Activated T-cell treated with anti-CD3 and anti-CD28 coated beads for 24 hours (primary cell): Measurements from ENCODE around the gene PTPN13.
"Not testable (repeated sequence)": the region's sequence is repeated elsewhere in the genome, so short reads cannot be mapped to it uniquely, and the experiment has no call there.

ENCODE experiments used
- DNase-seq: peaks from one replicate; pipeline ENCODE4 v3.0.0-alpha.2; 2020; ENCODE audit warnings: low read depth

The PTPN13 gene

GRCh38 chr4:86717651-86718050, 123.5 kb downstream of the PTPN13 start:
- DNase-seq: no peak

- DNase-seq: no peak
These were observed 124.0 kb downstream of the PTPN13 start for GRCh38 chr4:86718152-86718551.

- DNase-seq: not testable (repeated sequence)
These were observed 125.0 kb downstream of the PTPN13 start for GRCh38 chr4:86719149-86719548.

- DNase-seq: no peak
These were observed 126.5 kb downstream of the PTPN13 start for GRCh38 chr4:86720508-86721068.

GRCh38 chr4:86721412-86721811, 127.3 kb downstream of the PTPN13 start:
- no peak for DNase-seq

- no peak for DNase-seq
These were observed 136.2 kb downstream of the PTPN13 start for GRCh38 chr4:86730310-86730709.

- no peak for DNase-seq
These were observed 143.1 kb downstream of the PTPN13 start for GRCh38 chr4:86737244-86737643.

GRCh38 chr4:86741846-86742245, 147.7 kb downstream of the PTPN13 start:
- no peak for DNase-seq

GRCh38 chr4:86744570-86744969, 150.5 kb downstream of the PTPN13 start:
- DNase-seq: no peak

GRCh38 chr4:86749121-86749520, 155.0 kb downstream of the PTPN13 start:
- DNase-seq: no peak

- no peak for DNase-seq
These were observed 161.3 kb downstream of the PTPN13 start for GRCh38 chr4:86755388-86755787.

GRCh38 chr4:86757468-86757867, 163.4 kb downstream of the PTPN13 start:
- DNase-seq: no peak

GRCh38 chr4:86759298-86759697, 165.2 kb downstream of the PTPN13 start:
- DNase-seq: no peak

- DNase-seq: no peak
These were observed 168.5 kb downstream of the PTPN13 start for GRCh38 chr4:86762649-86763048.

GRCh38 chr4:86769794-86770193, 175.7 kb downstream of the PTPN13 start:
- no peak for DNase-seq

GRCh38 chr4:86771141-86771540, 177.0 kb downstream of the PTPN13 start:
- no peak for DNase-seq

- DNase-seq: no peak
These were observed 180.9 kb downstream of the PTPN13 start for GRCh38 chr4:86775061-86775460.

- DNase-seq: no peak
These were observed 184.1 kb downstream of the PTPN13 start for GRCh38 chr4:86778175-86778574.

GRCh38 chr4:86788826-86789225, 194.7 kb downstream of the PTPN13 start:
- DNase-seq: no peak

- DNase-seq: no peak
These were observed 197.0 kb downstream of the PTPN13 start for GRCh38 chr4:86791126-86791525.

GRCh38 chr4:86809809-86810208, 215.7 kb downstream of the PTPN13 start:
- DNase-seq: no peak

- no peak for DNase-seq
These were observed 216.7 kb downstream of the PTPN13 start for GRCh38 chr4:86810847-86811246.

- no peak for DNase-seq
These were observed 221.5 kb downstream of the PTPN13 start for GRCh38 chr4:86815653-86816052.

- DNase-seq: no peak
These were observed 222.6 kb downstream of the PTPN13 start for GRCh38 chr4:86816501-86817273.
